GM21528 (cell line): ENCODE data around the gene MYLK.
"Not testable (repeated sequence)": the region's sequence is repeated elsewhere in the genome, so short reads cannot be mapped to it uniquely, and the experiment has no call there.

ENCODE experiments used
- ATAC-seq: cut with Tn5 transposase; IDR thresholded peaks from one replicate; pipeline ENCODE4 v1.9.1; 2021; ENCODE audit warnings: mild to moderate bottlenecking, moderate library complexity; ENCODE audit not compliant: unreplicated experiment, low FRiP score

Gene MYLK

DNA sequence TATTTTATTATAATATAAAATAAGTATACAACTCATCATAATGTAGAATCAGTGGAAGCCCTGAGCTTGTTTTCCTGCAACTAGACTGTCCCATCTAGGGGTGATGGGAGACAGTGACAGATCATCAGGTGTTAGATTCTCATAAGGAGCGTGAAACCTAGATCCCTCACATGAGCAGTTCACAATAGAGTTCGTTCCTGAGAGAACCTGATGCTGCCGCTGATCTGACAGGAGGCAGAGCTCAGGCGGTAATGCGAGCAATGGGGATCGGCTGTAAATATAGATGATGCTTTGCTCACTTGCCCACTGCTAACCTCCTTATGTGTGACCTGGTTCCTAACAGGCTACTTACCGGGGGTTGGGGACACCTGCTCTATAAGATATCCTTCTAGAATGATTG lies 272.5 kb downstream of the MYLK start:
- not testable (repeated sequence) for ATAC-seq

DNA sequence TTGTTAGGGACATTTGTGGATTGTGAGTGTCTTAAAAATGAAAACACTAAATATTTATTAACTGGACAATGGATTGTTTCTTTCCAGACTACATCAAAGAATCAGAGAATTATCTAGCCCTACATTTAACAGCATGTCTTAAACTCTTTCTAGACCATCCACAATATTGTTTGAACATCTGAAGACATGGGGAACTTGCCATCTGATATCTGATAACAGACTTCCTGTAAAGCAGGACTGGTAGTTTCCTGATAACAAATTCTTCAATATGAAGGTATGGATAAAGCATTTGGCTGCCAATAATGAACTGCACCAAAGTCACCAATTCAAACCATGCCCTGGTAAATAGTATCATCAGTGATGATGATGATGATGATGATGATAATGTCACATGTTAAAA lies 273.1 kb downstream of the MYLK start:
- no peak for ATAC-seq

DNA sequence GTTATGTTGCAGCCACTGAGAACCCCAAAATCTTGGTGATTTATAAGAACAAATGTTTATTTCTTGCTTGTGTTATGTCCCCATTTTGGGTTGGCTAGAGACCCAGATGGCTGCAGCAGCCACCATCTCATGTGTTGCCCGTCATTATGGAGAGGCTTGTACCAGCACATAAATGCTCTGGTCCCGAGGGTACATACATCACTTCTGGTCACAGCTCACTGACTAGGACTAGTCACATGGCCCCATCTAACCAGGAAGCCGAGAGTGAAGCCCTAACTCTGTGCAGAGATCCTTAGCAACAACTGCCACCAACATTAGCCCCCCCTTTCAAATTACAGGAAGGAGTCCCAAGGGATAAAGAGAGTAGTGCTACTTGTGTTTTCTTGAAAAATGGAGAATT lies 273.8 kb downstream of the MYLK start:
- no peak for ATAC-seq

- no peak for ATAC-seq
Observed at GRCh38 chr3:123609063-123609462, 275.1 kb downstream of the MYLK start.

- no peak for ATAC-seq
Observed at GRCh38 chr3:123608263-123608937, 275.7 kb downstream of the MYLK start.

DNA sequence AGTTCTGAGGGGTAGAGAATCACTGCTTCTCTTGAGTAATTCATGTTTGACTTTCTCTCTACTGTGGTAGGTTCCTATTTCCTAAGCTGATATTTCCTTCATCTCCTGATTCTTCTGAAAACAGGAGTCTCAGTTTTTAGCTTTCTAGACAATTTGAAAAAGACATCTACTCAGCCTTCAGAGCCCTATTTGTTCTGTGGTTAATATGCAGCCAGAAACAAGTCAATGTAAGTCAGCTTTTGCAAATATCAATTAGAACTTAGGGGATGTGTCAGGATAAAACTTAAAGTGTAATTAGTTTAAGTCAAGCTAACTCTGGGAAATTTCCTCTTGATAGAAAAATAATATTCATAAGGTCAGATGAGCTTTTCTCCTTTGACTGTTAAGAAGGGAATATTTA lies 277.6 kb downstream of the MYLK start:
- ATAC-seq = no peak

DNA sequence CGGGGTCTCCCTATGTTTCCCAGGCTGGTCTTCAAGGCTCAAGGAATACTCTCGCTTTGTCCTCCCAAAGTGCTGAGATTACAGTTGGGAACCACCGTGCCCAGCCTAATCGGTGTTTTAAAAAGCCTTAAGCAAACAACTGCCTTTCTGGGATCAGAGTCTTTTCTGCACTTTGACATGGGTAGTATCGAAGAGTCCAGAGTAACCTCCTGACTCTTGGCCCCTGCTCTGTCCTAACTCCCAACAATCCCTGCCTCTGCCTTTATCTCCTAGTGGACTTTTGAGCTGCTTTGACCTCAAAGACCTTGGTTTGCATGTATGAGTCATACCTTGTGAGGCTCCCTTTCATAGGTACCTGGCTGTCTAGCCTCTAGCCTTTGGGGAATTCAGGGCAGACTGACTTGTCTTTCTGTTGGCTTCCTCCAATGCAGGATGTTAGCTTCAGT lies 278.3 kb downstream of the MYLK start:
- no peak for ATAC-seq

GRCh38 chr3:123603153-123603552 lies 281.0 kb downstream of the MYLK start:
- not testable (repeated sequence) for ATAC-seq

DNA sequence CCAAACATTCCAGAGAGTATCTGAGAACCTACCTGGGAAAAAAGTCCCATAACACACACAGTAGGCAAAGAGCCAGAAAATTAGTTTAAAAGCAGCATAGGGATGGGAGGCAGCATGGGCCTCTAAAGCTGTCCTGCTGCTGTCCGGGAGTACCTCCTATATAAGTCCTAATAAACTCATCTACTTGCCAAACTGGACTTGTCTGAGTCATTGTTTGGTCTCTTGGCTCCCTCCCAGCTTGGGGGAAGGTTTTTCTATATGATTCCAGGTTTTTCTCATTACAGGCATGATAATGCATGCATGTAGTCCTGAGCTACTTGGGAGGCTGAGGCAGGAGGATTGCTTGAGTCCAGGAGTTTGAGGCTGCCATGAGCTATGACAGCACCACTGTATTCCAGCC lies 281.8 kb downstream of the MYLK start:
- ATAC-seq = no peak

DNA sequence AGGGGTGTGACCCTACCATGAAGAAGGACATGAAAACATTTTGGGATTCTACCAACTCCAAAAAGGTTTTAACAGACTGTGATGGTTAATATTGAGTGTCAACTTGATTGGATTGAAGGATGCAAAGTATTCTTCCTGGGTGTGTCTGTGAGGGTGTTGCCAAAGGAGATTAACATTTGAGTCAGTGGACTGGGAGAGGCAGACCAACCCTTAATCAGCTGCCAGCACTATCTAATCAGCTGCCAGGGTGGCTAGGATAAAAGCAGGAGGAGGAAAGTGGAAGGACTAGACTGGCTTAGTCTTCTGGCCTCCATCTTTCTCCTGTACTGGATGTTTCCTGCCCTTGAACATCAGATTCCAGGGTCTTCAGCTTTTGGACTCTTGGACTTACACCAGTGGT lies 283.3 kb downstream of the MYLK start:
- ATAC-seq = not testable (repeated sequence)

- ATAC-seq = no peak
Observed at GRCh38 chr3:123597561-123597960, 286.6 kb downstream of the MYLK start.

DNA sequence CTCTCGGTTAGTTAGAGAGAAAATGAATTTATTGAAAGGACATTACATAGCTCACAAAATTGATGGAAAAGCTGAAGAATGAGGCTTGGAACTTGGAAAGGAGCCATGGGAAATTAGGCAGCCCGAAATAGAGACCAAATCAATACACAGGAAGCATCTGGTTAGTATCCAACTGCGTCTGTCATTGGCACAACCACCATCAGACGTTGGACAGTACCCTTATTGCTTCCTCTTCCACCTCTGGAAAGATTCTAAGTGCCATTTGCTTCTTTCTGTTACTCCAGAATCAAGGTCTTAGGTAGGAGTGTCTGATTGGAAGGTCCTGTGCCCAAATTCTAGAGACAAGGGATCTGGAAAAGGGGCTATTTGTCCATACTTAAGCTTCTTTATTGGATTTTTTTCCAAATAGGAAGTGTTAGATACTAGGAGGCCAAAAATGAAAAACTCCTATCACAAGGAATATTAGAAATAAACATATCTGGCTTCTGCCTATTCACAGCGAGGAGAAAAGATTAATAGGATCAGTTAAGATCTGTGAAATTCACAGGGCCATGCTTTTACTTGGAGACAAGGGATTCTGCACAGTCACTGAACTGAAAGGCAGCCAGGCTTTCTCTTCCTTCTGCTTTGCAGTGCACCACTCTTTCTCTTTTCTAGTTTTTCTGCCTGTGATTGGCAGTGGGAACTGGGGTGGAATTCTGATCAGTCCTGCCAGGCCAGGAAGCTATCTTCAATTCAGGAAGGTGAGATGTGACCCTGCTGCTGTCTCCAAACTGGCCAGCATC lies 288.5 kb downstream of the MYLK start:
- ATAC-seq = no peak

- ATAC-seq = no peak
Observed at GRCh38 chr3:123593381-123593780, 290.8 kb downstream of the MYLK start.

GRCh38 chr3:123590685-123591450 lies 293.3 kb downstream of the MYLK start:
- ATAC-seq = no peak

DNA sequence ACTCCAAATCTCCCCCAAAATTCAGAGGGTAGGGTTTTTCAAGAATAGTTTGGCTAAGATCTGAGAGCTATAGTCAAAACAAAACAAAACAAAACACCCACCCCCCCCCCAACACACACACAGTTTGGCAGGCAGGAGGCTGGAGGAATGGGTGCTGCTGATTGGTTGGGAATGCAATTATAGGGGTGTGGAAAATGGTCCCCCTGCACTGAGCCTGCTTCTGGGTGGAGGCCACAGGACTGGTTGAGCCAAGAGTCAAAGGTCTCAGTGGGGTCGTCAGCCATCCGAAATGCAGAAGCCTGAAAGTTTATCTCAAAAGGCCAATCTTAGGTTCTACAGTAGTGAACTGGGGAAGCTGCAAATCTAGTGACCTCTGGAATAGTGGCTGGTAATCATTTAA lies 296.7 kb downstream of the MYLK start:
- ATAC-seq = no peak

DNA sequence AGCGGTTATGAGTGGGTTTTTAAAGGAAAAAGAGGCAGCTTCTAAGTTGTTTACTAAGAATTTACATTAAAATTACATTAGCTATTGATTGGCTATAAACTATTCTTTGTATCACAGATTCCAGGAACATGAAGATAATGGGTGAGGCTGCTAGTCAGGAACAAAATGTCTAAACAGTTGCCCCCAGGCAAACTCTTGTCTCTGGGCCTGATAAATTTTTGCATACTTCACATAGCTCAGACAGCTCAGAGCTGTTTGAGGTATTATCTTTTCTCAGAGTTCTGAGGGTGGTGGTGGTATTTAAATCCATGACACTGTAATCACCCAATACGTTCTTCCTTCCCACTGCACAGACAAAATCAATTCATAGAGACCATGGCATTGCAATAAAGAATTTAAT lies 297.2 kb downstream of the MYLK start:
- no peak for ATAC-seq

- no peak for ATAC-seq
Observed at GRCh38 chr3:123586131-123586530, 298.0 kb downstream of the MYLK start.

GRCh38 chr3:123584988-123585937 lies 298.9 kb downstream of the MYLK start, which contains the start of gene HACD2:
TSS of gene HACD2 (minus strand) at chr3:123585053. CDS start at chr3:123585027, 26 bp downstream.
- ATAC-seq = peak; percentile 92

GRCh38 chr3:123584284-123584987 lies 299.7 kb downstream of the MYLK start:
- peak; percentile 36 for ATAC-seq
